Endothelial cell of umbilical vein (primary cell): Measurements from ENCODE around the gene JAML. TPM values are rescaled to one million over a fixed set of nuclear protein-coding genes. Genes with fewer than 3 reads are reported as not detected.

Experiments
- BruUV-seq: library from RNA; stranded (reverse); fragments of 400-500 nt; replicated peaks from 2 replicates; lab custom pipeline; 2021; lab: Mats Ljungman, UMichigan
- CTCF ChIA-PET: fragments of 300-600, 350-600 bp; sonication (Branson Sonifier 250); formaldehyde crosslinking; loops from one replicate; lab custom pipeline; 2021; ENCODE audit warnings: antibody characterized with exemption, inconsistent platforms; lab: Charles Lee
- POLR2A ChIA-PET: fragments of 300-600, 350-600 bp; sonication (Branson Sonifier 250); formaldehyde crosslinking; loops from one replicate; lab custom pipeline; 2021; ENCODE audit warnings: antibody characterized with exemption, inconsistent platforms; lab: Charles Lee
- DNase-seq: peaks from one replicate; pipeline ENCODE4 v3.0.0-alpha.2; 2011; ENCODE audit warnings: low read depth, low spot score
- FAIRE-seq: peaks from 2 replicates; lab custom pipeline; 2011; peaks lifted over from hg19 to GRCh38; lab: Jason Lieb, UNC
- H2AFZ ChIP-seq: 2 replicates; pipeline ENCODE4 v1.6.0; 2012; ENCODE audit warnings: low read depth, low read length, control low read depth, inconsistent platforms
- H3K27ac ChIP-seq: 2 replicates; pipeline ENCODE4 v1.5.1; 2011; ENCODE audit warnings: low read depth, mild to moderate bottlenecking, control low read depth, low read length, moderate library complexity; ENCODE audit not compliant: insufficient read depth
- H3K27me3 ChIP-seq, 2 experiments: 2 replicates each; pipeline versions ENCODE4 v1.6.0 to v1.6.1; 2011; ENCODE audit warnings: low read length in 2 of 2, mixed read lengths in 1 of 2; ENCODE audit not compliant: control insufficient read depth in 2 of 2, insufficient read depth in 2 of 2
- H3K36me3 ChIP-seq, 2 experiments: 2 replicates in 1 of 2; 3 replicates in 1 of 2; pipeline ENCODE4 v1.5.1; 2011; ENCODE audit warnings: low read length in 2 of 2, mild to moderate bottlenecking in 1 of 2, moderate library complexity in 1 of 2; ENCODE audit not compliant: control insufficient read depth in 2 of 2, insufficient read depth in 2 of 2; ENCODE audit errors: extremely low read depth in 1 of 2
- H3K4me1 ChIP-seq: 3 replicates; pipeline ENCODE4 v1.5.1; 2011; ENCODE audit warnings: mild to moderate bottlenecking, low read length; ENCODE audit not compliant: control insufficient read depth, insufficient read depth; ENCODE audit errors: extremely low read depth
- H3K4me2 ChIP-seq: 2 replicates; pipeline ENCODE4 v1.6.1; 2011; ENCODE audit warnings: low read length, control low read depth, mixed read lengths; ENCODE audit not compliant: insufficient read depth
- H3K4me3 ChIP-seq, 3 experiments: fragments of 200-600 bp in 1 of 3; sonication (generic), shearing (Covaris generic) in 1 of 3; replicated peaks in 1 of 3; 2 replicates each; pipeline ENCODE4 v1.5.1; 2011 to 2016; ENCODE audit warnings: control low read depth in 3 of 3, low read length in 3 of 3, mild to moderate bottlenecking in 2 of 3, inconsistent platforms in 1 of 3, low read depth in 1 of 3, moderate library complexity in 1 of 3; ENCODE audit not compliant: insufficient read depth in 1 of 3
- H3K79me2 ChIP-seq: 2 replicates; pipeline ENCODE4 v1.6.0; 2012; ENCODE audit warnings: low read length, inconsistent platforms; ENCODE audit not compliant: control insufficient read depth, insufficient read depth
- H3K9ac ChIP-seq: replicated peaks from 2 replicates; pipeline ENCODE3; 2011; ENCODE audit warnings: low read length, control low read depth; ENCODE audit not compliant: insufficient read depth; ENCODE audit errors: extremely low read depth
- H3K9me1 ChIP-seq: replicated peaks from 3 replicates; pipeline ENCODE4 v1.6.0; 2011; ENCODE audit warnings: mild to moderate bottlenecking, low read length; ENCODE audit not compliant: control insufficient read depth, insufficient read depth; ENCODE audit errors: extremely low read depth
- H3K9me3 ChIP-seq: replicated peaks from 2 replicates; pipeline ENCODE4 v1.5.1; 2012; ENCODE audit warnings: low read length, inconsistent platforms; ENCODE audit not compliant: control insufficient read depth, insufficient read depth
- H4K20me1 ChIP-seq: replicated peaks from 2 replicates; pipeline ENCODE3; 2011; ENCODE audit warnings: mild to moderate bottlenecking, low read length; ENCODE audit not compliant: control insufficient read depth, insufficient read depth; ENCODE audit errors: extremely low read depth
- EZH2 ChIP-seq: IDR thresholded peaks from 2 replicates; pipeline ENCODE4 v1.6.1; 2012; ENCODE audit warnings: borderline replicate concordance, low read depth, mild to moderate bottlenecking, moderate library complexity, low read length, inconsistent platforms; ENCODE audit not compliant: severe bottlenecking
- FOS ChIP-seq: IDR thresholded peaks from 2 replicates; pipeline ENCODE4 v1.6.1; 2011; ENCODE audit warnings: mild to moderate bottlenecking, low read length, moderate library complexity, borderline replicate concordance; ENCODE audit not compliant: insufficient read depth
- JUN ChIP-seq: IDR thresholded peaks from 2 replicates; pipeline ENCODE4 v1.6.1; 2011; ENCODE audit warnings: borderline replicate concordance, low read depth; ENCODE audit not compliant: insufficient read length, insufficient read depth
- MAX ChIP-seq: IDR thresholded peaks from 2 replicates; pipeline ENCODE4 v1.6.1; 2011; ENCODE audit not compliant: insufficient read depth, insufficient read length
- MYC ChIP-seq: IDR thresholded peaks from one replicate; pipeline ENCODE4 v1.6.1; 2011; ENCODE audit warnings: mild to moderate bottlenecking, low read depth, low read length
- POLR2A ChIP-seq: IDR thresholded peaks from 2 replicates; pipeline ENCODE4 v1.6.1; 2012; ENCODE audit warnings: low read depth, mild to moderate bottlenecking, control low read depth, low read length
- POLR2AphosphoS5 ChIP-seq: IDR thresholded peaks from 2 replicates; pipeline ENCODE4 v1.6.1; 2012; ENCODE audit warnings: low read depth, mild to moderate bottlenecking, control low read depth, low read length, moderate library complexity; ENCODE audit not compliant: insufficient read depth
- dilution Hi-C: fragments of 300-500 bp; cut with MboI; formaldehyde crosslinking; loops from one replicate; pipeline ENCODE4 v1.15.0; 2019; ENCODE audit warnings: low sequenced_read_pairs; ENCODE audit not compliant: extremely low pct_ligation_motif_present
- intact Hi-C: fragments of 100-400 bp; cut with micrococcal nuclease; formaldehyde crosslinking; loops from one replicate; pipeline ENCODE4 v1.10.0; 2022
- polyA plus RNA-seq, 4 experiments: library from polyadenylated mRNA; depleted of rRNA in 3 of 4; stranded (reverse) in 3 of 4; unstranded in 1 of 4; fragments of >200 nt; gene quantifications; 2 replicates each; pipeline versions ENCODE4 v1.2.1 to v1.2.3, GENCODE V29; 2011 to 2012; ENCODE audit warnings: missing spikeins in 1 of 4
- total RNA-seq: library from RNA; stranded (reverse); gene quantifications from 2 replicates; pipeline ENCODE4 v1.2.3, GENCODE V29; 2021

Gene JAML
- total and polyA plus RNA-seq, 2 donors (not counting 3 experiments of a cell fraction or from before 2014, with no cell fraction given) = 0.04 to 0.35 TPM

- dilution Hi-C loops = no loop called here
- no TSS peak for BruUV-seq
- CTCF ChIA-PET = interaction anchor here (1.0 to 1.5 kb wide), 3 partner anchors 33 to 63 kb away, joined by 3 to 4 read pairs (median 4); no protein-coding TSS in a partner anchor
Observed at GRCh38 chr11:118232659-118233058, 7.8 kb upstream of the JAML start.

GRCh38 chr11:118231461-118231860, 6.7 kb upstream of the JAML start:
- peaks cover 0 to 1% of the 10 kb centered on the region in 2 experiments for H3K36me3 ChIP-seq
- no peak overlapping the region for H3K4me2 ChIP-seq
- no peak overlapping the region for H3K27ac ChIP-seq
- H3K27me3 ChIP-seq = no peaks in the 10 kb centered on the region
- dilution Hi-C loops (no loop called here), intact Hi-C loops (no loop called here)
- POLR2A ChIA-PET = no interaction called here
- DNase-seq = no peak
- BruUV-seq = no TSS peak
- no peak overlapping the region for H3K9ac ChIP-seq
- no peaks in the 10 kb centered on the region for H3K9me3 ChIP-seq
- H3K4me3 ChIP-seq = no peak overlapping the region
- no peaks in the 10 kb centered on the region for H3K9me1 ChIP-seq
- no peaks in the 10 kb centered on the region for H4K20me1 ChIP-seq
- no peak for FAIRE-seq
- no peaks in the 10 kb centered on the region for H3K79me2 ChIP-seq
- peaks cover 27% of the 10 kb centered on the region for H3K4me1 ChIP-seq
- no peak overlapping the region for H2AFZ ChIP-seq
- CTCF ChIA-PET = interaction anchor here (1.5 kb wide), 1 partner anchor 35 kb away, joined by 4 read pairs; no protein-coding TSS in a partner anchor
- no peak for TF ChIP-seq POLR2A
- TF ChIP-seq MAX = no peak
- TF ChIP-seq EZH2 = no peak
- TF ChIP-seq MYC = no peak
- no peak for TF ChIP-seq JUN
- no peak for TF ChIP-seq POLR2AphosphoS5
- no peak for TF ChIP-seq FOS

More at GRCh38 chr11:118232659-118233058, 7.8 kb upstream of the JAML start:
- Histone ChIP-seq H3K27ac (no peak overlapping the region), H2AFZ (no peak overlapping the region), H3K9me1 (no peaks in the 10 kb centered on the region), H3K9me3 (no peaks in the 10 kb centered on the region), H3K27me3 (no peaks in the 10 kb centered on the region), H3K4me2 (no peak overlapping the region), H3K79me2 (no peaks in the 10 kb centered on the region), H3K4me3 (no peak overlapping the region), H4K20me1 (no peaks in the 10 kb centered on the region), H3K36me3 (peaks cover 0 to 1% of the 10 kb centered on the region in 2 experiments), H3K9ac (no peak overlapping the region), H3K4me1 (peaks cover 27% of the 10 kb centered on the region)
- DNase-seq (no peak), FAIRE-seq (peak; percentile 46)
- POLR2A ChIA-PET = no interaction called here
- TF ChIP-seq EZH2 (no peak), JUN (no peak), FOS (peak; percentile 15)
- intact Hi-C loops = no loop called here
